Measurements from ENCODE around the gene IPCEF1. TPM values are rescaled to one million over a fixed set of nuclear protein-coding genes. Genes with fewer than 3 reads are reported as not detected.

IPCEF1 gene
- total and polyA plus RNA-seq, 4 donors, result 0.85 to 18.1 (median 3.6) TPM

GRCh38 chr6:154127657-154128056 is 228.9 kb downstream of the IPCEF1 start:
- no peaks in the 10 kb centered on the region for H3K27me3 ChIP-seq (ENCODE audit: control insufficient read depth in 3 of 3, insufficient read depth in 3 of 3, low read length in 2 of 3)
- no peaks in the 10 kb centered on the region for H3K36me3 ChIP-seq (ENCODE audit: control insufficient read depth in 4 of 4, insufficient read depth in 4 of 4, low read length in 4 of 4)
- DNase-seq, result no peak
- no peak overlapping the region for H3K4me3 ChIP-seq
- H3K27ac ChIP-seq (ENCODE audit: low read depth in 1 of 2, low read length in 1 of 2), result no peak overlapping the region
- TF ChIP-seq, protein P1, sequence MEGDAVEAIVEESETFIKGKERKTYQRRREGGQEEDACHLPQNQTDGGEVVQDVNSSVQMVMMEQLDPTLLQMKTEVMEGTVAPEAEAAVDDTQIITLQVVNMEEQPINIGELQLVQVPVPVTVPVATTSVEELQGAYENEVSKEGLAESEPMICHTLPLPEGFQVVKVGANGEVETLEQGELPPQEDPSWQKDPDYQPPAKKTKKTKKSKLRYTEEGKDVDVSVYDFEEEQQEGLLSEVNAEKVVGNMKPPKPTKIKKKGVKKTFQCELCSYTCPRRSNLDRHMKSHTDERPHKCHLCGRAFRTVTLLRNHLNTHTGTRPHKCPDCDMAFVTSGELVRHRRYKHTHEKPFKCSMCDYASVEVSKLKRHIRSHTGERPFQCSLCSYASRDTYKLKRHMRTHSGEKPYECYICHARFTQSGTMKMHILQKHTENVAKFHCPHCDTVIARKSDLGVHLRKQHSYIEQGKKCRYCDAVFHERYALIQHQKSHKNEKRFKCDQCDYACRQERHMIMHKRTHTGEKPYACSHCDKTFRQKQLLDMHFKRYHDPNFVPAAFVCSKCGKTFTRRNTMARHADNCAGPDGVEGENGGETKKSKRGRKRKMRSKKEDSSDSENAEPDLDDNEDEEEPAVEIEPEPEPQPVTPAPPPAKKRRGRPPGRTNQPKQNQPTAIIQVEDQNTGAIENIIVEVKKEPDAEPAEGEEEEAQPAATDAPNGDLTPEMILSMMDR (IDR thresholded peaks at IDR 0.05; ENCODE audit: control extremely low read depth, extremely low read depth), result no peak
- no peaks in the 10 kb centered on the region for H3K4me1 ChIP-seq (ENCODE audit: control insufficient read depth in 5 of 5, insufficient read depth in 5 of 5, low read length in 5 of 5)
- 54 to 55% methylated on average over 2 of the region's 2 CpGs for WGBS, 2 donors
- ATAC-seq (ENCODE audit: insufficient read depth, low FRiP score), result no peak
- peaks cover 0 to 9% (median 0%) of the 10 kb centered on the region in 4 donors for H3K9me3 ChIP-seq (ENCODE audit: control insufficient read depth in 4 of 4, insufficient read depth in 3 of 4, low read length in 3 of 4)
- H3K9ac ChIP-seq (ENCODE audit: insufficient read depth in 1 of 2, low read length in 2 of 2), result no peak overlapping the region

GRCh38 chr6:154125421-154125820 is 231.2 kb downstream of the IPCEF1 start:
- Histone ChIP-seq H3K4me3 (no peak overlapping the region), H3K27ac (ENCODE audit: low read depth in 1 of 2, low read length in 1 of 2) (no peak overlapping the region), H3K9me3 (ENCODE audit: control insufficient read depth in 4 of 4, insufficient read depth in 3 of 4, low read length in 3 of 4) (peaks cover 0 to 13% (median 0%) of the 10 kb centered on the region in 4 donors), H3K36me3 (ENCODE audit: control insufficient read depth in 4 of 4, insufficient read depth in 4 of 4, low read length in 4 of 4) (no peaks in the 10 kb centered on the region), H3K27me3 (ENCODE audit: control insufficient read depth in 3 of 3, insufficient read depth in 3 of 3, low read length in 2 of 3) (no peaks in the 10 kb centered on the region), H3K4me1 (ENCODE audit: control insufficient read depth in 5 of 5, insufficient read depth in 5 of 5, low read length in 5 of 5) (no peaks in the 10 kb centered on the region), H3K9ac (ENCODE audit: insufficient read depth in 1 of 2, low read length in 2 of 2) (no peak overlapping the region)
- TF ChIP-seq, protein P1 (IDR thresholded peaks at IDR 0.05; ENCODE audit: control extremely low read depth, extremely low read depth), result no peak
- 27 to 61% methylated on average over 2 of the region's 2 CpGs for WGBS, 2 donors
- ATAC-seq (ENCODE audit: insufficient read depth, low FRiP score) (no peak), DNase-seq (no peak)

DNA sequence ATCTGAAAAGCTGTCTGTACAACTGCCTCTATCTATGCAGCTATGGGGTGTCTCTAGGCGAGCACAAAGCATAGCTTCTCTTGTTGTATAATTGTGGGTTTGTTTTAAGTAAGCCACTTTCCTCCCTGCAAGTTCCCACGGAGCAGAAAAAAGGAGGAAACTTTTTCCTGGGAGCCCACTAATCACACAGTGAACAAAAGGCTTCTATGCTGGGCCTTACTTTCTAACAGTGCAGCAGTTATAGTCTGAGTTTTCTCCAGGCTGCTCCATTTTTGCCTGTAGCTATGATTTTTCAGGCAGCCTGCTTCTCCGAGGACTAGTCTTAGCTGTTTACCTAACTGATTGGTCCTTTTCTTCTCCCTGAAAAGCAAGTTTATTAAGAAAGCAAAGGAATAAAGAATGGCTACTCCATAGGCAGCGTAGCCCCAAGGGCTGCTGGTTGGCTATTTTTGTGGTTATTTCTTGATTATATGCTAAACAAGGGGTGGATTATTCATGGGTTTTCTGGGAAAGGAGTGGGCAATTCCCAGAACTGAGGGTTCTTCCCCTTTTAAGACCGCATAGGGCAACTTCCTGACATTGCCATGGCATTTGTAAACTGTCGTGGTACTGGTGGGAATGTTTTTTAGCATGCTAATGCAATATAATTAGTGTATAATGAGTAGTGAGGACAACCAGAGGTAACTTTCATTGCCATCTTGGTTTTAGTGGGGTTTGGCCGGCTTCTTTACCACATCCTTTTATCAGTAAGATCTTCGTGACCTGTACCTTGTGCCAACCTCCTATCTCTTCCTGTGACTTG is 233.2 kb downstream of the IPCEF1 start:
- Histone ChIP-seq H3K4me1 (ENCODE audit: control insufficient read depth in 5 of 5, insufficient read depth in 5 of 5, low read length in 5 of 5) (no peaks in the 10 kb centered on the region), H3K4me3 (no peak overlapping the region), H3K9ac (ENCODE audit: insufficient read depth in 1 of 2, low read length in 2 of 2) (no peak overlapping the region), H3K27ac (ENCODE audit: low read depth in 1 of 2, low read length in 1 of 2) (no peak overlapping the region), H3K9me3 (ENCODE audit: control insufficient read depth in 4 of 4, insufficient read depth in 3 of 4, low read length in 3 of 4) (peaks cover 0 to 13% (median 0%) of the 10 kb centered on the region in 4 donors), H3K27me3 (ENCODE audit: control insufficient read depth in 3 of 3, insufficient read depth in 3 of 3, low read length in 2 of 3) (no peaks in the 10 kb centered on the region), H3K36me3 (ENCODE audit: control insufficient read depth in 4 of 4, insufficient read depth in 4 of 4, low read length in 4 of 4) (no peaks in the 10 kb centered on the region)
- 66 to 72% methylated on average over 8 of the region's 8 CpGs for WGBS, 2 donors
- no peak for ATAC-seq (ENCODE audit: insufficient read depth, low FRiP score)
- TF ChIP-seq, protein P1 (IDR thresholded peaks at IDR 0.05; ENCODE audit: control extremely low read depth, extremely low read depth), result no peak
- DNase-seq, result no peak
